ENCODE results near the gene CBY1.
"Not testable (repeated sequence)": the region's sequence is repeated elsewhere in the genome, so short reads cannot be mapped to it uniquely, and the experiment has no call there.

DNA sequence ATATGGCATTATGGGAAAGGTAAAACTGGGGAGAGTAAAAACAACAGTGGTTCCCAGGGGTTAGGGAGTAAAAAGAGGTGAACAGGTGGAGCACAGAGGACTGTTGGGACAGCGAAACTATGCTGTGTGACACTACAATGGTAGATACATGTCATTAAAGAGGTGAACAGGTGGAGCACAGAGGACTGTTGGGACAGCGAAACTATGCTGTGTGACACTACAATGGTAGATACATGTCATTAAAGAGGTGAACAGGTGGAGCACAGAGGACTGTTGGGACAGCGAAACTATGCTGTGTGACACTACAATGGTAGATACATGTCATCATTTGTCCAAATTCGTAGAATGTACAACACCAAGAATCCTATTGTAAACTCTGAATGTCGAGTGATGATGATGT is 12.2 kb upstream of the CBY1 start:
- not testable (repeated sequence) for TF ChIP-seq CTCF, POLR2A (IDR thresholded peaks at IDR 0.05)
